AG20443 (cell line): ENCODE results near the gene TMEM263.

Experiments
- DNase-seq: peaks from one replicate; pipeline ENCODE4 v3.0.0; 2012; ENCODE audit warnings: low spot score, mixed read lengths

The TMEM263 gene

GRCh38 chr12:106950591-106950990, 5.1 kb upstream of the TMEM263 start:
- DNase-seq: no peak

GRCh38 chr12:106953352-106954250, 2.1 kb upstream of the TMEM263 start:
- no peak for DNase-seq

DNA sequence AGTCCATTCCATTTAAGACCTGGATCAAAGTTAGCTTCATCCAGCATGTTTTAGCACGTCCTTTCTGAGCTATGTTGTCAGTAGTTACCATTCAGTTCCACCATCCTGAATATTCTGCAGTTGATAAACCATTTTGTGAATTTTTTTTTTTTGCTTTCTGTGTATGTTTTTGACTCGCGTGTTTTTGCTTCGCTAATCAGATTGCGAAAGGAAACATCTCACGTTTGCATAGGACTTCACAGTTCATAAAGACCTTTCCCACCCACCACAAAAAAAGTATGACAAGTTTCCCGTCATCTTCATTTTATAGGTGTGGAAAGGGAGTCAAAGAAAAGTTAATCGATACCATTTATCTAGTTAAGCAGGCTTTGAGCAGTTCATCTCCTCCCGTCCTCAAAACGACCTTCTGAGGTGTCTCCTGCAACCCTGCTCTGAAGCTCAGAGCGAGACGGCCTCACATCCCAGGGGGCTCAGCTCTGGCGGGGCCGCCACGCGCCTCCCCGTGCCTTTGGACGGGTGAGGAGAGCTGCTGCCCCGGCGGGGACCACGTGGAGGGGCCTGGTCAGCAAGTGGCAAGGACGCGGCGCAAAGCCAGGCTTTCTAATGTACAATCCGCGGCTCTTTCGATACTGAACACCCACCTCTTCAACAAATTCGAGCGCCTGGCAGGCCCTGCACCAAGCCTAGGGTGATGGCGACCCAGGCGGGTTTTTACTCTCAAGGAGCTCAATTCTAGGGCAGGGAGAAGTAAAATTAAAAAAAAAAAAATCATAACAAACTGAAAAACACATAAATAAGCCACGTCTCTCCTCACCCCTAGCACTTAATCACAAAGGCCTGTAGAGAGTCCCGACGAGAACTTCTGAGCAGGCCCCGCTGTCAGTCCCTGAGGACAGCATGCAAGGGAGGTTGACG, 988 bp upstream of the TMEM263 start:
- DNase-seq: peak; percentile 55

- DNase-seq: peak; percentile 78
Measured at GRCh38 chr12:106956048-106956578, 406 bp downstream of the TMEM263 start.

- DNase-seq: no peak
Measured at GRCh38 chr12:106957583-106957982, 1.9 kb downstream of the TMEM263 start.

GRCh38 chr12:106960443-106960842, 4.7 kb downstream of the TMEM263 start:
- no peak for DNase-seq

GRCh38 chr12:106962286-106962685, 6.6 kb downstream of the TMEM263 start:
- DNase-seq: no peak

DNA sequence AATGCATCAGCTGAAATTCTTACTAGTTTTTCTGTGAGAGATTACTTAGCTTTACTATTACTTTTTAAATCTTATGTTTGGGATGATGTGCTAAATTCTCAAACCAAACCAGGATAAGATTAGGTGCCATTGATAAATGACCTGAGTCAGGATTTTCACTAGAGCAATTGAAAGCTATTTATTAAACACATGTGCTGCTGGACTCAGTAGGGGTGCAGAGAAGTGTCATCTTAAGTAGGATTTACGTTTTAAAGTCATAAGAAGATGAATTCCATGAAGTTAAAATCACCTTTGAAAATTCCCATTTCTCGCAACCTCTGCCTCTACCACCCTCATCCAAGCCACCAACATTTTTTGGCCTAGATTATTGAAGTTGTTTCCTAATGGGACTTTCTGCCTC, 8.8 kb downstream of the TMEM263 start:
- DNase-seq: no peak

- DNase-seq: no peak
Measured at GRCh38 chr12:106971065-106971464, 15.4 kb downstream of the TMEM263 start.

DNA sequence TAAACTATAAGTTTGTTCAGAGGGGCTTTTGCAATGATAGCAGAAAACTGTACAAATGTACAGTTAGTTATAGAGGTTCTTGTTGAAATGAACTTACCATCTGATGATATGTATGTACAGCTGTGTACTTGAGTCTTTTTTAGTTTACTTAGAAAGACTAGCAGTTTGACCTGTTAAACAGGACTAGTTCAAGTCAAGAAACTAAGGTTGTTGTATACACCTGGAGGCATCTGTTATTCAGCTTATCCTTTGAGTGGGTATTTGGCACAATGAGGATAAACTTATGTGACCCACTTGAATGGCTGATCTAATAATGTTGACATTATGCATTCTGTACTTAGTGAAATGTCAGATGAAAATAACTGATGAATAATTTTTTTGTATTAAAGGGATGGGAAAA, 17.8 kb downstream of the TMEM263 start:
- DNase-seq: no peak

DNA sequence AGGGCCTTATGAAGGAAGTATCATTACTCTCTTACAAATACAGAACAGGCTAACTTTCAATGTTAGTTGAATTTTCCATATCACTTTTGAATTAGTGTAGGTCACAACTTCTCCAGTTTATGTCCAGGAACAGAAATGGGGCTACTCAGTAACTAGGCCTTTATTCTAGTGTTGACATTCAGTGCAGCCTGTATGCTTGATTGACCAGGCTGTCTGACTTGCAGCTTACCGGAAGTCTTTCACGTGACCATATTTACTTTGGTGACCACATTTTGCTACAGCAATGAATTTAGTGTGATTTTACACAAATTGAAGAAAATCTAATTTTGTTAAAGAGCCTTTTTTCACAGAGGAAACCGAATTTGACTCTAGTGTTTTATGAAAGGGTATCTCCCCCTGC, 18.8 kb downstream of the TMEM263 start:
- no peak for DNase-seq

DNA sequence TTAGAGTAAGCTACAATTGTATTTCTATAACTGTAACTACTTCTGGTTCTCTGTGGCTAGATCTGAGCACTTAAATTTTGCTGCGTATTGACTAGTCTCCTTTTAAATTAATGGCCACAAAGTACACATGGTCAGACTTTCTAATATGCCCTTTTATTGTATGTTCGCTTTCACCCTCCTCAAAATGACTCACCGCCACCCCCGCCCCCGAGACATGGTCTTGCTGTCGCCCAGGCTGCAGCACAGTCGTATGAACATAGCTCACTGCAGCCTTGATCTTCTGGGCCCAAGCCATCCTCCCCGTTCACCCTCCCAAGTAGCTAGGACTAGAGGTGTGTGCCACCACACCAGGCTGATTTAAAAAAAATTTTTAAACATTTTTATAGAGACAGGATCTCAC, 19.4 kb downstream of the TMEM263 start:
- DNase-seq: no peak

- DNase-seq: peak; percentile 11
Measured at GRCh38 chr12:106975993-106976658, 20.4 kb downstream of the TMEM263 start.

DNA sequence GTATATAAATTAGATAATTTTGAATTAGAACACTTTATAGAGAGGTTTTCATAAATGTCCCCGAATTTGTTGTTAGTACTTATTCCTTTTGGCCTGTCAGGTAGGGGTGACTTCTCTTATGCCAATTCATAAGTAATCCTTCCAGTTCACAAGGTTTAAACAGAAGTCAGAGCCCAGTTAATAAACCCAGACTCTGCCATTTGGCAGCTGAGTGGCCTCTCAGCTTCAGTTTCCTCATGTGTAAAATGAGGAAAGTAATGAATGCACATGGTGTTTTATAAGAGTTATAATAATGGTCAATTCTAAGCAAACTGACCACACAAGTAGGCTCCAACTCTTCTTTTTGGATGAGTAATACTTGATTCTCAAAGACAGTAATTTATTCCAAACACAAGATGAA, 21.0 kb downstream of the TMEM263 start:
- DNase-seq: no peak

- DNase-seq: peak; percentile 20
Measured at GRCh38 chr12:106978035-106978800, 22.5 kb downstream of the TMEM263 start.

GRCh38 chr12:106980944-106981343, 25.2 kb downstream of the TMEM263 start:
- no peak for DNase-seq

DNA sequence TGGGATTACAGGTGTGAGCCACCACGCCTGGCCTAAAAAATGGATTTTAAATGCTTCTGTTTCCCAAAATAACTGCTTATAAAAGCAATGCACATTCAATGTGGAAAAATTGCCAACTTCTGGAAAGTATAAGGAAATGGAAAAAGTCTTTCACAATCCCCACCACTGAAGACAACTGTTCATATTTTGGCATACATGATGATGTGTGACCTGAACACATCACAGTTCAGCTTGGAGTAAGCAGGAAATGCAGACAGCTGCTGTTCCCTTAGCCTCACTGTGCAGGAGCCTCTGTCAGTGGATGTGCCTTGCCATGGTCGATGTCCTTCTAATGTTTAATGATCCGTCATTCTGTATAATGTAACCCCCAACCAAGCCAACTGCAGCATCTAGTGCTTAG, 26.1 kb downstream of the TMEM263 start:
- no peak for DNase-seq

GRCh38 chr12:106982229-106982628, 26.5 kb downstream of the TMEM263 start:
- DNase-seq: no peak

DNA sequence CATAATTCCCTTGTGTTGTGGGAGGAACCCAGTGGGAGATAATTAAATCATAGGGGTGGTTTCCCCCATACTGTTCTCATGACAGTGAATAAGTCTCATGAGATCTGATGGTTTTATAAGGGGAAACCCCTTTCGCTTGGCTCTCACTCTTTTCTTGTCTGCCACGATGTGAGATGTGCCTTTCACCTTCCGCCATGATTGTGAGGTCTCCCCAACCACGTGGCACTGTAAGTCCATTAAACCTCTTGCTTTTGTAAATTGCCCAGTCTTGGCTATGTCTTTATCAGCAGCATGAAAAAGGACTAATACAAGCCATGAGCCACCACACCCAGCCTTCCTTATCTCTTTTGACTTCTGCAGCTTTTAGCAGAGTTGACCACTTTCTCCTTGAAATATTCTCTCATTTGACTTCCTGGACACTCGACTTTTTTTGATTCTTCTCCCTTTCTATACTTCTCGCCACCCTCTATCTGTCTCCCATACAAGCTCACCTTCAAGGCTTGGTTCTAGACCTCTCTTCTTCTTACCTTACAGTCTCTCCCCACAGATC, 29.0 kb downstream of the TMEM263 start:
- DNase-seq: no peak

DNA sequence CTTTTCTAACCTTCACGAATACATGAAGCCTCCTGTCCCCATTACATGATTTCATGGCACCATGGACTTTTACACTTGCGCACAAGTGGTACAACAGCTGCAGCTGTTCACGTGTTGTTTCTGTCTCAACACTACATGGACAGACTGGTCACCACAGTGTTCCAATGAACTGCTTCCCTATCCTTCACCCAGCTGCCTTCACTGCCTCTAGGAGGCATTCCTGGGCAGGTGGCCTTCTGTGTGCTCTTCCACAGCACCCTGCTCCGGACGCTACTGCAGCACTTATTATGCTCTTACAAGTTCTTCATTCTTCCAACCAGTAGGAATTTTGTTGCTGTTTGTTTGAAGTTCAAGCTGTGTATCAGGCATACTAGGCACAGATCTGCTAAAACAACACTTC, 29.8 kb downstream of the TMEM263 start:
- DNase-seq: no peak

- no peak for DNase-seq
Measured at GRCh38 chr12:106986135-106986534, 30.4 kb downstream of the TMEM263 start.
